Activated naive CD4-positive, alpha-beta T cell treated with anti-CD3 and anti-CD28 coated beads, Interleukin-2, amount 50 U/mL, for 72 hours (primary cell): Measurements from ENCODE around the gene INHBB. TPM values are rescaled to one million over a fixed set of nuclear protein-coding genes. Genes with fewer than 3 reads are reported as not detected.
"Not testable (repeated sequence)": the region's sequence is repeated elsewhere in the genome, so short reads cannot be mapped to it uniquely, and the experiment has no call there.

Source experiments
- ATAC-seq, 2 donors: fragments of 150-1000 bp; cut with Tn5 transposase; 2 replicates each; pipeline ENCODE4 v1.10.0; 2021; ENCODE audit warnings: mild to moderate bottlenecking in 2 of 2, moderate library complexity in 2 of 2
- DNase-seq, 2 donors: peaks; one replicate each; pipeline ENCODE4 v3.0.0; 2021 to 2022; ENCODE audit warnings: low spot score in 2 of 2
- H3K27ac Mint-ChIP-seq, 2 donors: one replicate each; pipeline ENCODE4 v1.8.0; 2022; ENCODE audit warnings: mild to moderate bottlenecking in 2 of 2, mixed read lengths in 2 of 2
- H3K36me3 Mint-ChIP-seq, 2 donors: one replicate each; pipeline ENCODE4 v1.8.0; 2022; ENCODE audit warnings: mixed read lengths in 2 of 2
- H3K9me3 Mint-ChIP-seq, 2 donors: one replicate each; pipeline ENCODE4 v1.8.0; 2022; ENCODE audit warnings: mixed read lengths in 2 of 2
- total RNA-seq, 2 donors: library from RNA; stranded (reverse); gene quantifications; one replicate each; pipeline ENCODE4 v1.2.3, GENCODE V29; 2022

Gene INHBB
- total RNA-seq, 2 donors from 2014 or later, result not detected

GRCh38 chr2:120313695-120314615 is 32.0 kb upstream of the INHBB start:
- Mint-ChIP-seq H3K27ac (peak overlapping the region in 1 of 2 donors; percentile 78), H3K9me3 (no peaks in the 10 kb centered on the region)
- no peak for ATAC-seq

GRCh38 chr2:120314690-120315366 is 31.1 kb upstream of the INHBB start:
- H3K36me3 Mint-ChIP-seq, result no peaks in the 10 kb centered on the region
- ATAC-seq (peak in 1 of 2 donors; percentile 27), DNase-seq (peak; percentile 21 to 44)
- no peaks in the 10 kb centered on the region for H3K9me3 Mint-ChIP-seq
- peak overlapping the region; percentile 10 to 40 for H3K27ac Mint-ChIP-seq

More at GRCh38 chr2:120313695-120314615, 32.0 kb upstream of the INHBB start:
- peak in 1 of 2 donors; percentile 51 for DNase-seq
- no peaks in the 10 kb centered on the region for H3K36me3 Mint-ChIP-seq

- no peaks in the 10 kb centered on the region for H3K36me3 Mint-ChIP-seq
- DNase-seq (peak in 1 of 2 donors; percentile 51), ATAC-seq (no peak)
- peak overlapping the region; percentile 40 for H3K27ac Mint-ChIP-seq
- no peaks in the 10 kb centered on the region for H3K9me3 Mint-ChIP-seq
These were observed 30.4 kb upstream of the INHBB start for GRCh38 chr2:120315367-120316033.

GRCh38 chr2:120316071-120316470 is 29.9 kb upstream of the INHBB start:
- no peaks in the 10 kb centered on the region for H3K9me3 Mint-ChIP-seq

GRCh38 chr2:120316528-120317179 is 29.3 kb upstream of the INHBB start:
- Mint-ChIP-seq H3K36me3 (no peaks in the 10 kb centered on the region), H3K9me3 (no peaks in the 10 kb centered on the region)
- ATAC-seq, result no peak

More at GRCh38 chr2:120316071-120316470, 29.9 kb upstream of the INHBB start:
- no peaks in the 10 kb centered on the region for H3K36me3 Mint-ChIP-seq
- H3K27ac Mint-ChIP-seq, result peak overlapping the region; percentile 29 to 40
- peak in 1 of 2 donors; percentile 26 for DNase-seq
- ATAC-seq, result no peak

GRCh38 chr2:120317180-120317533 is 28.8 kb upstream of the INHBB start:
- Mint-ChIP-seq H3K27ac (peak overlapping the region in 1 of 2 donors; percentile 41), H3K36me3 (no peaks in the 10 kb centered on the region), H3K9me3 (no peaks in the 10 kb centered on the region)
- DNase-seq, result peak in 1 of 2 donors; percentile 33
- no peak for ATAC-seq

More at GRCh38 chr2:120316528-120317179, 29.3 kb upstream of the INHBB start:
- peak in 1 of 2 donors; percentile 16 for DNase-seq
- peak overlapping the region in 1 of 2 donors; percentile 41 for H3K27ac Mint-ChIP-seq

- ATAC-seq (no peak), DNase-seq (peak in 1 of 2 donors; percentile 13)
- Mint-ChIP-seq H3K27ac (no peak overlapping the region), H3K9me3 (no peaks in the 10 kb centered on the region), H3K36me3 (no peaks in the 10 kb centered on the region)
These were observed 28.0 kb upstream of the INHBB start for GRCh38 chr2:120317916-120318315.

GRCh38 chr2:120318626-120319025 is 27.3 kb upstream of the INHBB start:
- no peaks in the 10 kb centered on the region for H3K36me3 Mint-ChIP-seq
- ATAC-seq, result no peak
- no peak for DNase-seq
- no peaks in the 10 kb centered on the region for H3K9me3 Mint-ChIP-seq
- no peak overlapping the region for H3K27ac Mint-ChIP-seq

GRCh38 chr2:120319123-120319522 is 26.8 kb upstream of the INHBB start:
- Mint-ChIP-seq H3K27ac (no peak overlapping the region), H3K9me3 (no peaks in the 10 kb centered on the region), H3K36me3 (no peaks in the 10 kb centered on the region)
- ATAC-seq, result no peak
- DNase-seq, result no peak

- no peaks in the 10 kb centered on the region for H3K9me3 Mint-ChIP-seq
- DNase-seq, result no peak
- no peak for ATAC-seq
- no peak overlapping the region for H3K27ac Mint-ChIP-seq
- no peaks in the 10 kb centered on the region for H3K36me3 Mint-ChIP-seq
These were observed 26.1 kb upstream of the INHBB start for GRCh38 chr2:120319686-120320317.

- DNase-seq (no peak), ATAC-seq (no peak)
- no peaks in the 10 kb centered on the region for H3K9me3 Mint-ChIP-seq
- no peaks in the 10 kb centered on the region for H3K36me3 Mint-ChIP-seq
- no peak overlapping the region for H3K27ac Mint-ChIP-seq
These were observed 25.6 kb upstream of the INHBB start for GRCh38 chr2:120320318-120320851.

GRCh38 chr2:120320887-120321556 is 24.9 kb upstream of the INHBB start:
- ATAC-seq, H3K27ac Mint-ChIP-seq, DNase-seq, H3K36me3 Mint-ChIP-seq, H3K9me3 Mint-ChIP-seq: not testable (repeated sequence)

- peak overlapping the region in 1 of 2 donors; percentile 22 for H3K27ac Mint-ChIP-seq
- ATAC-seq (no peak), DNase-seq (no peak)
- no peaks in the 10 kb centered on the region for H3K36me3 Mint-ChIP-seq
- H3K9me3 Mint-ChIP-seq, result no peaks in the 10 kb centered on the region
These were observed 24.1 kb upstream of the INHBB start for GRCh38 chr2:120321721-120322284.

GRCh38 chr2:120322329-120322728 is 23.6 kb upstream of the INHBB start:
- H3K36me3 Mint-ChIP-seq, result no peaks in the 10 kb centered on the region

GRCh38 chr2:120323214-120323613 is 22.7 kb upstream of the INHBB start:
- no peak overlapping the region for H3K27ac Mint-ChIP-seq
- no peak for ATAC-seq
- DNase-seq, result no peak
- no peaks in the 10 kb centered on the region for H3K36me3 Mint-ChIP-seq
- H3K9me3 Mint-ChIP-seq, result no peaks in the 10 kb centered on the region

More at GRCh38 chr2:120322329-120322728, 23.6 kb upstream of the INHBB start:
- no peak overlapping the region for H3K27ac Mint-ChIP-seq
- no peaks in the 10 kb centered on the region for H3K9me3 Mint-ChIP-seq
- no peak for ATAC-seq
- DNase-seq, result no peak
